HG03097 (cell line): Measurements from ENCODE around the gene CHKA.

Experiments used
- ATAC-seq: cut with Tn5 transposase; IDR thresholded peaks from one replicate; pipeline ENCODE4 v1.9.1; 2021; ENCODE audit not compliant: unreplicated experiment, low FRiP score

The CHKA gene

GRCh38 chr11:68016904-68017817, 104.0 kb downstream of the CHKA start:
- no peak for ATAC-seq

- ATAC-seq: no peak
These were observed 104.9 kb downstream of the CHKA start for GRCh38 chr11:68016161-68016903.

GRCh38 chr11:68015467-68015866, 105.7 kb downstream of the CHKA start:
- ATAC-seq: no peak

GRCh38 chr11:68014947-68015447, 106.2 kb downstream of the CHKA start:
- no peak for ATAC-seq

- ATAC-seq: no peak
These were observed 106.8 kb downstream of the CHKA start for GRCh38 chr11:68014157-68014946.

- ATAC-seq: no peak
These were observed 107.5 kb downstream of the CHKA start for GRCh38 chr11:68013611-68014156.

- ATAC-seq: no peak
These were observed 108.2 kb downstream of the CHKA start for GRCh38 chr11:68012843-68013610.

GRCh38 chr11:68012044-68012842, 108.9 kb downstream of the CHKA start:
- ATAC-seq: no peak

- ATAC-seq: no peak
These were observed 109.9 kb downstream of the CHKA start for GRCh38 chr11:68011051-68011943.

- no peak for ATAC-seq
These were observed 110.8 kb downstream of the CHKA start, which contains the start of gene ALDH3B1 for GRCh38 chr11:68010090-68011041. ALDH3B1 (plus strand) TSS chr11:68010327; CDS start chr11:68015298, 4,971 bp downstream.

GRCh38 chr11:68009391-68010089, 111.6 kb downstream of the CHKA start:
- no peak for ATAC-seq

GRCh38 chr11:68008381-68009337, 112.5 kb downstream of the CHKA start:
- no peak for ATAC-seq

GRCh38 chr11:68007498-68008380, 113.4 kb downstream of the CHKA start:
- no peak for ATAC-seq

GRCh38 chr11:68006606-68007166, 114.5 kb downstream of the CHKA start:
- ATAC-seq: no peak
